HG02870 (cell line): ENCODE measurements around the gene TUBGCP2.

ENCODE experiments used
- ATAC-seq: cut with Tn5 transposase; IDR thresholded peaks from one replicate; pipeline ENCODE4 v1.9.1; 2021; ENCODE audit warnings: mild to moderate bottlenecking, moderate library complexity; ENCODE audit not compliant: unreplicated experiment

The TUBGCP2 gene

DNA sequence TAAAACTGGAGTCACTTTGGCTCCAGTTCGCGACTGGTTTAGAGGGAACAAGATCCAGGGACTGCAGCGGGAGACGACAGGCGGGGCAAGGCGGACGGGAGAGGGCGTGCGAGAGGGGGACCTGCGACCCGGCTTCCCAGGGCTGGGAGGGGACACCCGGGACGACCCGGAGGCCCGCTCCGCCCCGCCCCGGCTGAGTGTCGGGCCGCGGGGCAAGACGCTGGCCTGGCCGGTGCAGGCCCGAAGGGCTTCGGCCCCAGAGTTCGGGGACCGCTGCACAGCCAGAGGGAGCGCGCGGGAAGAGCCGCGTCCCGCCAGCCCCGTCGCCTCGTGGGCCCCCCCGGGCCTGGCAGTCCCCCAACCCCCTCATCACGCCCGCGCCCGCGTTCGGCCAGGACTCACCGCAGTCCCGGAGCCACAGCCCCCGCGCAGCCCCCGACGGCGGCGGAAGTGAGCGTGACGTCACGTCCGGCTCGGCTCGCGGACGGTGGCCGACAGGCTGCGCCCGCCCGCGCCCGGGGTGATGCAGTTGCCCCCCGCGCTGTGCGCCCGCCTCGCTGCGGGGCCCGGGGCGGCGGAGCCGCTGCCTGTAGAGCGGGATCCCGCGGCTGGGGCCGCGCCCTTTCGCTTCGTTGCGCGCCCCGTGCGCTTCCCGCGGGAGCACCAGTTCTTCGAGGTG, at the start of gene TUBGCP2, which contains the start of gene ZNF511:
TUBGCP2 (minus strand) TSS at position 452 of the 679 bp plus-strand sequence. CDS start 5,931 bp downstream, outside the sequence.
ZNF511 (plus strand) TSS at position 494 of the 679 bp plus-strand sequence; CDS start at position 524, 30 bp downstream.
- peak; percentile 68 for ATAC-seq

- ATAC-seq: peak; percentile 75
These were observed 48.9 kb upstream of the TUBGCP2 start, which contains the start of gene FUOM for GRCh38 chr10:133357285-133358161. Gene FUOM, minus strand, starts transcription at chr10:133358019. Its CDS starts 12 bp downstream, at chr10:133358007.

- no peak for ATAC-seq
These were observed 48.0 kb upstream of the TUBGCP2 start for GRCh38 chr10:133356549-133357284.

DNA sequence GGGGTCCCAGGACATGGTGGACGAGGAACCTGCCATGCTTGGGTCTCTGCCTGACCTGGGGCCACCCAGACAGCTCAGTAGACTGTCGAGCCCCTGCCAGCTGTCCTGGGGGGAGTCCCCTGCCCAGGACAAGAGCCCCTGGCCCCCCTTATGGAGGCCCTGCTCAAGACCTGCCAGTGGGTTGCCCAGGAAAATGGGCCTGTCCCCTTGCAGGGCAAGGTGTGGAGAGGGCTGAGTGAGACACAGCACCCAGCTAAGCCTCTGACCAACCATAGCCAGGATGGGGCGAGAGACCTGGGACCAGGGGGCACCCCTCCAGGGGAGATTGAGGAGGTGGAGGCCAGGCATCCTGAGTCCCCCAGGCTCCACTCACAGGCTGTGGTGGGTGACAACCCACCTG, 47.3 kb upstream of the TUBGCP2 start:
- ATAC-seq: no peak

DNA sequence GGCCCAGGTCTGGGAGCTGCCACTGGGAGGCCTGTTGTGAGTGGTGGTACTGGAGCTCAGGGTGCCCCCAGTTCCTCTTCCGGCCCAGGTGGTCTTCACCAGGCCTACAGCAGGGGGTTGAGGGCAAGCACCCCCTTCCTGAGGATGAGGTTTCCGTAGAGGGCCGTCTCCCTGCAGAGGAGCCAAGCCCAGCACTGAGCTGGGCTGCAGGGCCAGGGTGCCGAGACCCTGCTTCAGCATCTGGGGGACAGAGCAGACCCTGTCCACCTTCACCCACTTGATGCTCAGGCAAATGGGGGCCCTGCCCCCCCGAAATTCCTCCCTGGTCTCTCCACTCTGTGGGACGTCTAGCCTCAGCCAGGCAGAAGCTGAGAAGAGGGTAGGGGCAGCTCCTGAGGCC, 46.6 kb upstream of the TUBGCP2 start:
- ATAC-seq: no peak

GRCh38 chr10:133354672-133355240, 46.1 kb upstream of the TUBGCP2 start:
- no peak for ATAC-seq

DNA sequence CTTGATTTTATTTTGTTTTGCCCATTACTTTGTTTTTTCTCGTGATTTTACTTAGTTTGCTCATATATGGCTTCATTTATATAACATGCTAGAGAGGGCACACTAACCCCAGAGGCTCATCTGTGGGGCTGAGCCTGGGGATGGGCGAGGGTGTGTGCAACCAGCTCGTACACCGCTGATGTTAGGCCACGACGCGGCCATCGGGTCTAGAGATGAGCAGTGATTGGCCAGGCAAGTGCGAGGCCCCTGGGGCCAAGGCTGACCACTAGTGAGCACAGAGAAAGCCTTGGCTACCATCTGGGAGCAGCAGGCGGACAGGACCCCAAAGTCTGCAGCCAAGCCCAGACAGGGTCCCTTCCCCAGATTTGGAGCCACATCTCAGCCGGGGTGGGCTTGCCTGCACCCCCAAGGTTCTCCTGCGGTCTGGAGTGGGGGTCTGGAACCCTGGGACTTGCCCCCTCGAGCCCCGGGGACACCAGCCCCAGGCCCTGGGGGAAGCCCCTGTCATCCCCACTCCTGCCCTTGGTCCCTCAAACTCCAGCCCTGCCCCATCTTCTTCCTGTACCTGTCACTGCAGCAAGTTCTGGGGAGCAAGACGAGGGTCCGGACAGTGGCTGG, 45.4 kb upstream of the TUBGCP2 start:
- no peak for ATAC-seq

GRCh38 chr10:133353202-133353959, 44.7 kb upstream of the TUBGCP2 start:
- ATAC-seq: no peak

DNA sequence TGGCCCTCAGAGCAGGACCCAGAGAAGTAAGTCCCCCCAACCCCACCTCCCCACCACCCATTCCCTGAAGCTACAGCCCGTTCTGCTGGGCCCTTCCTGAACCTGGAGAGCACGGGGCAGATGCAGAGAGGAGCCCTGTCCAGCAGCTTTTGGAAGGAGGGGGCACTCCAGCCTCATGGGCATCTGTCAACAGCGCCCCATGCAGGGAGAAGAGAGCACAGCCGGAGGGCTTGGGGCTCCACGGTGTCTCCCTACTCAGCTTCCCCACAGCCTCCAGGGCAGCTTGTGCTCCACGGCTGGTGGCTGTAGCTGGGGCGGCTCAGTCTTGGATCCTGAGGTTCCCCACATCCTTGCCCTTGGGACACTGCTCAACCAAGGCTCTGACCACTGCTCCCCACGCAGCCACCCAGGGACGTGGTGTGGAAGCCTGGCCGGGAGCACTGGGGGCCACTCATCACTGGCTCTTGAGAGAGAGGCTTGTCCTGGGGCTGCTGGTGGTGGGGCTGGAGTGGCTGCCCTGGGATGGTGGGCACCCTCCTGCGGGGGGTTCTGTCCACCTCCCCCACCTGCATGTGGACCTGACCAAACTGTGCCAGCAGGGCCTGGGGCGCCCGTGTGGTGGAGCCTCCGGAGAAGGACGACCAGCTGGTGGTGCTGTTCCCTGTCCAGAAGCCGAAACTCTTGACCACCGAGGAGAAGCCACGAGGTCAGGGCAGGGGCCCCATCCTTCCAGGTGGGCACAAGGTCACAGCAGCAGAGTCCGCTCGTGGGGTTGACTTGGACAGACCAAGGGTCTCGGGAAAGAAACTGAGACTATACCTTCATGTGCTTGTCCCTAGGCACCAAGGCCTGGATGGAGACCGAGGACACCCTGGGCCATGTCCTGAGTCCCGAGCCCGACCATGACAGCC, 43.0 kb upstream of the TUBGCP2 start:
- ATAC-seq: no peak

GRCh38 chr10:133350950-133351329, 42.3 kb upstream of the TUBGCP2 start:
- no peak for ATAC-seq

DNA sequence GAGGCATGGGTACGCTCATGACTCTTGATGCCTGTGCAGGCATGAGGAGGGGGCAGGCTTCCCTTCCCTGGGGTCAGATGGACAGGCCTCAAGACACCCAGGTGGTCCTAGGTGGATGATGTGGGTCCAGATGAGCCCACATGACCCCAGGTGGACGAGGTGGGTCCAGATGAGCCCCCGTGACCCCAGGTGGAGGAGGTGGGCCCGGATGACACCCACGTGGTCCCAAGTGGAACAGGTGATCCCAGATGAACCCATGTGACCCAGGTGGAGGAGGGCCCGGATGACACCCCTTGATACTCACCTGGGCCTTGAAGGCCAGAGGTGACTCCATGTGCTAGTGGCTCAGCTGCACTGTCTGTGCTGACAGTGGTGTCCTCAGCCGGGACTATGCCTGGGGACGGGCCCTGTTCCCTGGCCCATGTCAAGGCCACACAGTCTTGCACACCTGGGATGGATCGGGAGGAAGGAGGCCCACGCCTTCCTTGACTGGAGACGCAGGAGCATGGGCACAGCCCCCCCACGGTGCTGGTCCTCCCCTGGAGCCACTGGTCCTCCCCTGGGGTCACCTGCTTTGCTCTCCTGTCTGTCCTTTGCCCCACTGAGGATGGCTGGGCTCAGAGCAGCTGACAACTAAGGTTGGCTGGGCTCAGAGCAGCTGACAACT, 41.7 kb upstream of the TUBGCP2 start:
- no peak for ATAC-seq

- no peak for ATAC-seq
These were observed 40.9 kb upstream of the TUBGCP2 start for GRCh38 chr10:133349577-133350011.

- no peak for ATAC-seq
These were observed 40.5 kb upstream of the TUBGCP2 start for GRCh38 chr10:133349160-133349568.

DNA sequence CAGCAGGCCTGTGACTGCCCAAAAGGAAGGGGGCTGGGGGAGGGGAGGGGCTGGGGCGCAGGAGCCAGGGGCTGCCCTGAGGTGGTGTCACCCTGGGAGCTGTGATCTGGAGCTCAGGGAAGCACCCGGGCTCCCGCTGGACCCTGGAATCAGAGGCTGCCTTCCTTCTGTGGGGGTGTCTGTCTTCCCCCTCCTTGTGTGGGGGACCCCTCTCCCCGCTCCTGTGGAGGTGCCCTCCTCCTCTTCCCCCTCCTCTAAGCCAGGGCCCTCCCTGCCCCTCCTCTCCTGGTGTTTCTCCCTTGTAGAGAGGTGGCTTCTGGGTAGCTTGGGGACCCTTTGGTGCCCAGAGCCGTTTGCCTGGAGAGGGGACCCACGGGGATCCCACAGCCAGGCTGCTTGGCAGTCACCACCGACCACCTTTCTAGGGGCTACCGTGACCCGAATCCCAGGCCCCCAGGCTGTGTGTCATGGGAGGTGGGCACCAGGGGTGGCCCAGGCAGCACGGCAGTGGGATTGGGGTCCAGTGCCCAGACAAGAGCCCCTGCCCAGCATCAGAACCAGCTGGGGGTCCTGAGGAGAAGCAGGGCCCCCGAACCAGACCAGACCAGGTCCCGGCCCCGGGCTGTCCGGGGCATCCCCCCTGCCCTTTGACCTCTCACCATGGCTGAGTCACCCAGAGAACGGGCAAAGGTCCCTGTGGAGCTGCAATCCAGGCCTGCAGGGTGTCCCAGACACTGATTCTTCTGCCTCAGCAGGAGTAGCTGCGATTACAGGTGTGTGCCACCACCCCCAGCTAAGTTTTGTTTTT, 39.2 kb upstream of the TUBGCP2 start:
- ATAC-seq: no peak

DNA sequence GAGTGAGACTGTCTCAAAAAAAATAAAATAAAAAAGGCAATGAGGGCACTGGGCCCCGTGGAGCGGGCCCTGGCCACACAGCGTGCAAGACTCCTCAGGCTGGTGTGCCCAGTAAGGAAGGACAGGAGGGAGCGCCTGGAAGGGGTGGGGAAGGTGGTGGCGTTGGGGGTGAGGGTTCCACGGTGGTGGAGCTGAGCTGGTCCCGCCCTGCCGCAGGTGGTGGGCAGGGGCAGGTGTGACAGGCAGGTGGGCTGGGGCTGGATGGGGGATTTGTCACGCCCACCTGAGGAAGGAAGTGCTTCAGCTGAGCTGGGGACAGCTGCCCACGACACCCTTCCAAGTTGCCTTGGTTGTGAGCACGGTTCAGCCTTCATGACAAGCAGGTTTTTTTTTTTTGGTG, 37.7 kb upstream of the TUBGCP2 start:
- no peak for ATAC-seq

DNA sequence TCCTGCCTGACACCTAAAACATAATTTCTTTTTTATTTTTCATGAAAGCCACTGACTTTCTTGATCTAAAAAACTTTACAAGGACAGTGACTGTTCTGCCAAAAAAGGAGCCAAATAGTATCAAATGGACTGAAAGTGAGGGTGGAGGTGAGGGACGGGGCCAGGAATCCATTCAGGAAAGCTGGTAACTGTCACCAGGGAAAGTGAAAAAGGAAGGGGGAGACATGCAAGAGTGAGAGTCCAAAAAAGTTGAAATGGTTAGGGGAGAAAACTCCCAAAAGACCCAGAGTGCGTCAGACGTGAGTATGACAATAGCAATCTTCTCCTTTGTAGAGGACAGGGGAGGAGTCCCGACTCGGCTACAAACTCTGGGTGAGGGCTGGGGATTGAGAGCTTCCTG, 35.6 kb upstream of the TUBGCP2 start:
- no peak for ATAC-seq

- ATAC-seq: no peak
These were observed 34.9 kb upstream of the TUBGCP2 start for GRCh38 chr10:133343558-133343957.
